HG03066 (cell line): ENCODE measurements around the gene FDPS.
"Not testable (repeated sequence)": the region's sequence is repeated elsewhere in the genome, so short reads cannot be mapped to it uniquely, and the experiment has no call there.

Source experiments
- ATAC-seq: cut with Tn5 transposase; IDR thresholded peaks from one replicate; pipeline ENCODE4 v1.9.1; 2021; ENCODE audit warnings: low read depth; ENCODE audit not compliant: unreplicated experiment

The FDPS gene

GRCh38 chr1:155316922-155317321 is 8.3 kb downstream of the FDPS start:
- ATAC-seq: no peak

- no peak for ATAC-seq
Observed at GRCh38 chr1:155318082-155318481, 9.4 kb downstream of the FDPS start.

- no peak for ATAC-seq
Observed at GRCh38 chr1:155319536-155319935, 10.9 kb downstream of the FDPS start.

- ATAC-seq: no peak
Observed at GRCh38 chr1:155320252-155320651, 11.6 kb downstream of the FDPS start.

GRCh38 chr1:155320661-155321617 is 12.3 kb downstream of the FDPS start, which contains the start of gene RUSC1:
Gene RUSC1, plus strand, starts transcription at chr1:155320894. Its CDS starts 880 bp downstream, at chr1:155321774.
- ATAC-seq: no peak

GRCh38 chr1:155321639-155322503 is 13.2 kb downstream of the FDPS start:
- no peak for ATAC-seq

- ATAC-seq: no peak
Observed at GRCh38 chr1:155322571-155322952, 13.9 kb downstream of the FDPS start.

- ATAC-seq: peak; percentile 47
Observed at GRCh38 chr1:155322953-155323728, 14.5 kb downstream of the FDPS start.

- peak; percentile 43 for ATAC-seq
Observed at GRCh38 chr1:155323729-155324036, 15.0 kb downstream of the FDPS start.

- peak; percentile 48 for ATAC-seq
Observed at GRCh38 chr1:155324037-155324716, 15.5 kb downstream of the FDPS start.

- no peak for ATAC-seq
Observed at GRCh38 chr1:155324717-155325602, 16.3 kb downstream of the FDPS start.

GRCh38 chr1:155325603-155325893 is 16.9 kb downstream of the FDPS start:
- ATAC-seq: no peak

GRCh38 chr1:155326020-155326526 is 17.4 kb downstream of the FDPS start:
- ATAC-seq: no peak

GRCh38 chr1:155326631-155327037 is 18.0 kb downstream of the FDPS start:
- ATAC-seq: no peak

GRCh38 chr1:155327981-155328380 is 19.3 kb downstream of the FDPS start:
- ATAC-seq: no peak

- ATAC-seq: not testable (repeated sequence)
Observed at GRCh38 chr1:155328856-155329255, 20.2 kb downstream of the FDPS start.

- no peak for ATAC-seq
Observed at GRCh38 chr1:155329980-155330598, 21.4 kb downstream of the FDPS start.

GRCh38 chr1:155334962-155335361 is 26.3 kb downstream of the FDPS start:
- no peak for ATAC-seq
